HG03066 (cell line): ENCODE results near the gene TXNDC11.

Experiments used
- ATAC-seq: cut with Tn5 transposase; IDR thresholded peaks from one replicate; pipeline ENCODE4 v1.9.1; 2021; ENCODE audit warnings: low read depth; ENCODE audit not compliant: unreplicated experiment

TXNDC11 gene

GRCh38 chr16:11666103-11667055, 76.3 kb downstream of the TXNDC11 start:
- no peak for ATAC-seq

- ATAC-seq: no peak
Measured at GRCh38 chr16:11665071-11665491, 77.6 kb downstream of the TXNDC11 start.

GRCh38 chr16:11662582-11662981, 80.1 kb downstream of the TXNDC11 start:
- no peak for ATAC-seq

GRCh38 chr16:11660565-11660964, 82.1 kb downstream of the TXNDC11 start:
- no peak for ATAC-seq

GRCh38 chr16:11658896-11659708, 83.6 kb downstream of the TXNDC11 start:
- no peak for ATAC-seq

GRCh38 chr16:11657556-11657955, 85.1 kb downstream of the TXNDC11 start:
- ATAC-seq: no peak

GRCh38 chr16:11655655-11656054, 87.0 kb downstream of the TXNDC11 start:
- no peak for ATAC-seq

GRCh38 chr16:11651796-11652195, 90.9 kb downstream of the TXNDC11 start:
- no peak for ATAC-seq

- ATAC-seq: no peak
Measured at GRCh38 chr16:11650641-11651591, 91.7 kb downstream of the TXNDC11 start.

- no peak for ATAC-seq
Measured at GRCh38 chr16:11649276-11649675, 93.4 kb downstream of the TXNDC11 start.

- no peak for ATAC-seq
Measured at GRCh38 chr16:11642765-11643116, 99.9 kb downstream of the TXNDC11 start.

GRCh38 chr16:11640987-11641817, 101.5 kb downstream of the TXNDC11 start:
- no peak for ATAC-seq

- no peak for ATAC-seq
Measured at GRCh38 chr16:11639925-11640899, 102.4 kb downstream of the TXNDC11 start.

GRCh38 chr16:11639008-11639562, 103.6 kb downstream of the TXNDC11 start:
- no peak for ATAC-seq

GRCh38 chr16:11638140-11638539, 104.5 kb downstream of the TXNDC11 start:
- ATAC-seq: no peak

- ATAC-seq: no peak
Measured at GRCh38 chr16:11637320-11637719, 105.3 kb downstream of the TXNDC11 start.

- ATAC-seq: no peak
Measured at GRCh38 chr16:11636172-11636721, 106.4 kb downstream of the TXNDC11 start.

GRCh38 chr16:11635679-11636171, 106.9 kb downstream of the TXNDC11 start:
- ATAC-seq: no peak
